GM21737 (cell line): ENCODE measurements around the gene THUMPD3.

ENCODE experiments used
- ATAC-seq: cut with Tn5 transposase; IDR thresholded peaks from one replicate; pipeline ENCODE4 v1.9.1; 2021; ENCODE audit warnings: mild to moderate bottlenecking, moderate library complexity; ENCODE audit not compliant: unreplicated experiment

THUMPD3 gene

DNA sequence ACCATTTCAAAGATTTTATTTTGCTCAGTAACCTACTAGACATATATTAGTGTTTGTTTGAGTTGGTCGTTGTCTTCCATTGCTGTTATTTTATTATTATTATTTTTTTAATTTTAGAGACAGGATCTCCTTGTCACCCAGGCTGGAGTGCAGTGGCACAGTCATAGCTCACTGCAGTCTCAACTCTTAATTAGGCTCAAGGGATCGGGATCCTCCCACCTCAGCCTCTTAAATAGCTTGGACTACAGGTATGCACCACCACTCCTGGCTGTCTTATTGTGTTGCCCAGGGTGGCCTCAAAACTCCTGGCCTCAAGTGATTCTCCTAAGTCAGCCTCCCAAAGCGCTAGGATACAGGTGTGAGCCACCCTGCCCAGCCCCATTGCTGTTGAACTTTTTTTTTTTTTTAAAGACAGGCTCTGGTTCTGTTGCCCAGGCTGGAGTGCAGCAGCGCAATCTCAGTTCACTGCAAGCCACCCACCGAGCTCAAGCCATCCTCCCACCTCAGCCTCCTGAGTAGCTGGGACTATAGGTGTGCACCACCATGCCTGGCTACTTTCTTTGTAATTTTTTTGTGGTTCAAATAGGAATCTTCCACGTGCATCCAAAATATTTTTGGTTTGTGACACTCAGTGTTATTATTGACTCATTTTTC, 52.8 kb downstream of the THUMPD3 start:
- no peak for ATAC-seq

- ATAC-seq, result no peak
These were observed 53.4 kb downstream of the THUMPD3 start for GRCh38 chr3:9416139-9416780.

DNA sequence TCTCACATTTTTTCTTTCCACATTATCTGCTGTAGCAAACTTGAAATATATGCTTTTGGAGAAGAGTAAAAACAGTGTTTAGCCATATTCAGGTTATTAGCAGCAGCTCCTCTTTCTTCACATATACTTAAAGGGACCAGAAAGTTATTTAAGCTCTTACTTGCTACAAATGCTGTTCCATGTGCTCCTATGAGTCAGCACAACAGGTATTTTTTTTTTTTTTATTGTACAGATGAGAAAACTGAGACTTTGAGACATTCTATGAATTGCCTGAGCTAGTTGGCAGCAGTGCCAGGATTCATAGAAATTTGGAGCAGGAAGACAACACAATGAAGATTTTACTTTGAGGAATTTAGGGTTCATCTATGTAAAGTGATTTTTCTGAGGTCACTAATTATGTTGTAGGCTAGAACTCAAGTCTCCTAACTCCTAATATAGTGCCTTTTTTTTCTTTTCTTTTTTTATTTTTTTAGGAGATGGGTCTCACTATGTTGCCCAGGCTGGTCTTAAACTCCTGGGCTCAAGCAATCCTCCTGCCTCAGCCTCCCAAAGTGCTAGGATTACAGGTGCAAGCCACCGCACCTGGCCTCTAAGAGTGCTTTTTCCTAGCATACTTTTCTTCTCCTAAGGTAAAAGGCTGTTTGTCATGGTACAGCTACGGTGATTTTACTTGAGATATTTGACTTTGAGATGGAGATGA, 58.1 kb downstream of the THUMPD3 start:
- ATAC-seq, result no peak

DNA sequence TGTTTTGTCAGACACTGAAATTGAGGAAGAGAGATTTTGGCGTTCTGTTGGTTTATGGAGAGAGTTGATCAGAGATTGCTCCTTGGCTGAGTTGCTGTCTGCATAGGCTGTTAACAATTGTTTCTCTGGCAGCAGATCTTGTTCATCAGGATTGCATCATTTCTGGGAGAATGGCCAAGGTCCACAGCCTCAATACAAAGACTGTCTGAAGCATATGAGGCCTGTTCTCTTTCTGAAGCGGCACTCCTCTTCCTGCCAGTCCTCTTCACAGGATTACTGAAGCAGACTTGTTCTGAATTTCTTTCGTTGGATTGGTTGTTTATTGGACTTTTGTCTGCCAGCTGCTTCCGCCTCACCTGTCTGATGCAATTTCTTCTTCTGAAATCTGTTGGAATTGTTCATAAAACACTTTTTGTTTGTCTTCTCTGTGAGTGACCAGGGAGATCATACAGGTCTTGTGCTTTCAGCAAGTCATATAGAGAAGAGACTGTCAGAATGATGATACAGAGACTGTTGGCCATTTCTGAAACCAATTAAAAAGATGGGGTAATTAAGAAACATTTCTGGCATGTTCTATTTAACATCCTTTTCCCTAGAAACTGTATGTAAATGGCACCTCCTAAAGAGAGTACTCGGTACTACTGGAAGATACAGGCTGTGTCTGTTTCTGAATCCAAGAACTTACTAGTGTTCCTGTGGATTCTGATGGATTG, 60.0 kb downstream of the THUMPD3 start:
- no peak for ATAC-seq

DNA sequence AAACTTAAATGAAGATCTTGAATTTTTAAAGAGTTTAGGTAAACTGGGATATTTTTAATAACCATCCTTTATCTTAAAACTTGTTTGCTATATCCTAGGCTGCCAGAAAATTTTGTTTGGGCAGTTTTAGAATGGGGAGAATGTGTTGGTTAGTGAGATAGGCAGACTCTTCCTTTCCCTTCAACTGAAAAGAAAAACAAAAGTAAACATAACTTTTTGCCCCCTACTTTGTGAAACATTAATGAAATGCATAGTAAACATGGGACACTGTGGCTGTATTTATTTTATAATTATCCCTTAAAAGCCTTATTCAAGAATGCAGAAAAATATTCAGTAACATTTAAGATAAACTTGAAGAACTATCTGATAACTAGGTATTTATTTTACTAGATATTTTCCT, 65.6 kb downstream of the THUMPD3 start:
- no peak for ATAC-seq

- ATAC-seq, result no peak
These were observed 67.9 kb downstream of the THUMPD3 start for GRCh38 chr3:9430733-9431132.

DNA sequence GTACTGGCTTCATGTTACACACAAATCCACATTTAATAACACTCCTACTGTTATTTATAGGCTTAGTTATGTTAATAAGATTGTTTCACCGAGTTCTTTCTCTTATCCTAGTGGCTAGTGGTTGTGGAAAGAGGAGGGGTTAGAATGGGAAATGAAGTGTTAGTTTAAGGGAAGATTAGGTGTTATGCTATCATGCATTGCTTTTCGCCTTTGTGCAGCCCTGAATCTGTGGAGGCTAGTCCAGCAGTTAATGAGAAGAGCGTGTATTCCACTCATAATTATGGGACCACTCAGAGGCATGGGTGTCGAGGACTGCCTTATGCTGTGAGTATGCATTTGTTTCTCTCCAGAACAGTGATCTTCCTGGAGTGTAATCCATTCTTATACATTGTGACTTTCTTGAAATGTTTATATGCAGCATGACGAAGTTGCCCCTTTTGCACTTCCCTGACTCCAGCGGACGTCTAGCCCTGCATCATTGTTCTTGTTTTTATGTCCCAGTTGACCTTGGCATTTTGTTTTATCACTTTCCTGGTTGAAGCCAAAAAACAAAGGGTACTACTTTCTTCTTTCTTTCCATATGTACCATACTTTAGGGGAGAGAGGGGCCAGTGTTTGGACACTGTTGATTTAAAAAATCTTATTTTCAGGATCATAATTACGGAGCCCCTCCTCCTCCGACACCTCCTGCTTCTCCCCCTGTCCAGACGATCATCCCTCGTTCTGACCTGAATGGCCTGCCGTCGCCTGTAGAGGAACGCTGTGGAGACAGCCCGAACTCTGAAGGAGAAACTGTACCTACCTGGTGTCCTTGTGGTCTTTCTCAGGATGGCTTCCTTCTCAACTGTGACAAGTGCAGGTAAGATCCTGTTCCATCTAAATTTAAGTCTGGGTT, 71.0 kb downstream of the THUMPD3 start:
- no peak for ATAC-seq

GRCh38 chr3:9435316-9435715, 72.5 kb downstream of the THUMPD3 start:
- ATAC-seq, result no peak
